IPS-15b (cell line): Measurements from ENCODE around the gene CHIT1.

Source experiments
- H3K27me3 ChIP-seq: one replicate; pipeline ENCODE4 v1.6.1; 2013; ENCODE audit warnings: low read length; ENCODE audit not compliant: control insufficient read depth, insufficient read depth
- H3K36me3 ChIP-seq: one replicate; pipeline ENCODE4 v1.6.1; 2013; ENCODE audit warnings: low read length; ENCODE audit not compliant: control insufficient read depth, insufficient read depth
- H3K4me1 ChIP-seq: one replicate; pipeline ENCODE4 v1.6.1; 2013; ENCODE audit warnings: mild to moderate bottlenecking, low read length; ENCODE audit not compliant: control insufficient read depth, insufficient read depth
- H3K4me3 ChIP-seq: one replicate; pipeline ENCODE4 v1.5.1; 2013; ENCODE audit warnings: low read depth, low read length
- H3K9ac ChIP-seq: one replicate; pipeline ENCODE4 v1.6.1; 2013; ENCODE audit warnings: low read depth, mild to moderate bottlenecking, low read length
- H3K9me3 ChIP-seq: one replicate; pipeline ENCODE4 v1.6.1; 2013; ENCODE audit warnings: mild to moderate bottlenecking, low read length; ENCODE audit not compliant: control insufficient read depth, insufficient read depth

Gene CHIT1

DNA sequence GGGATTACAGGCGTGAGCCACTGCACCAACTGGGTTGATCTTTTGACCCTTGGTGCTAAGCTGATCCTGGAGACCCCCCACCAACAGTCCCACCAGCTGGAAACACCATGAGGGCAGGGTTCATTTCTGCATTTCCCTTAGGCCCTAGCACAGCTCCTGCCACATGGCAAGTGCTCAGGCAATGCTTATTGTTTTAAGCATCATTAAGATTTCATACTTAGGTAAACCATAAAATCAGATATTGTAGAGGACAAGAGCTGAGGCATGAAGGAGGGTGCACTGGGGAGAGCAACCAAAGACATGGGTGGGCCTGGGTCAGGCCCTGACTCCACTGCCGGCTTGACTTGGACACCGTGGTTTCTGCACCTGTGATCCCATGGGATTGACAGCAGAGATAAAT lies 17.7 kb downstream of the CHIT1 start:
- peaks cover 5% of the 10 kb centered on the region for H3K4me1 ChIP-seq
- peaks cover 1% of the 10 kb centered on the region for H3K27me3 ChIP-seq
- H3K4me3 ChIP-seq, result no peak overlapping the region
- H3K36me3 ChIP-seq, result no peaks in the 10 kb centered on the region
- no peak overlapping the region for H3K9ac ChIP-seq
- no peaks in the 10 kb centered on the region for H3K9me3 ChIP-seq

DNA sequence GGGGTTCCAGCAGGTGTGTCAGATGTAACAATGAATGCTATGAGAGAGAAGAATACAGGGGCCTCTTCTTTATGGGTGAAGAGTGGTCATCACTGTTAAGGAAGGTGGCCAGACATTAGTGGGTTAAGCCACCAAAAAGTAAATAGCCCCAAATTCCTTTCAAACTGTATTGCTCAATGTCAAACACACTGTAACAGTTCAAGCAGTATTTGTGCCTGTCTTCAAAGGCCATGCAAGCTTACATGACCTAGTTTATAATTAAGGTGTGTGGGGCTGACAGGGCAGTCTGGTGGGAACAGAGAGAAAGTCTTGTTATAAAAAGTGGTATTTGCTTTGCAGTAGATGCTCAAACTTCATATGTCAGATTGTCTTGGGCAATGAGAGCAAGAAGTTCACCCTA lies 18.5 kb downstream of the CHIT1 start:
- no peaks in the 10 kb centered on the region for H3K27me3 ChIP-seq
- no peak overlapping the region for H3K9ac ChIP-seq
- H3K4me1 ChIP-seq, result no peaks in the 10 kb centered on the region
- no peak overlapping the region for H3K4me3 ChIP-seq
- H3K36me3 ChIP-seq, result no peaks in the 10 kb centered on the region
- H3K9me3 ChIP-seq, result no peaks in the 10 kb centered on the region

DNA sequence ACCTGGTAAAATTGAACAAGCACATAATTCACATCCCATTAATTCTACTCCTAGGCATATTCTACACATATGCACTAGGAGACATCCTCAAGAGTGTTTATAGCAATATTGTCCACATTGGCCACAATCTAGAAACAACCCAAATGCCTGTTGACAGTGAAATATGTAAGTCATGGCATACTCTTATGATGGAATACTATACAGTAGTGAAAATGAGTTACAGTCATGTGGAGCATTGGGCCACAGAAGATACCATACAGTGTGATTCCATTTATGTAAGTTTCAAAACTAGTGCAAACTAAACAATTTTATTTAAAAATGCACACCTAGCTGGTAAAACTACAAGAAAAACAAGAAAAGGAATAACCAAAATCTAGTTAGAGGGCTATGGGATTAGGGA lies 19.1 kb downstream of the CHIT1 start:
- no peaks in the 10 kb centered on the region for H3K4me1 ChIP-seq
- no peak overlapping the region for H3K4me3 ChIP-seq
- no peaks in the 10 kb centered on the region for H3K9me3 ChIP-seq
- no peaks in the 10 kb centered on the region for H3K36me3 ChIP-seq
- no peak overlapping the region for H3K9ac ChIP-seq
- H3K27me3 ChIP-seq, result no peaks in the 10 kb centered on the region

DNA sequence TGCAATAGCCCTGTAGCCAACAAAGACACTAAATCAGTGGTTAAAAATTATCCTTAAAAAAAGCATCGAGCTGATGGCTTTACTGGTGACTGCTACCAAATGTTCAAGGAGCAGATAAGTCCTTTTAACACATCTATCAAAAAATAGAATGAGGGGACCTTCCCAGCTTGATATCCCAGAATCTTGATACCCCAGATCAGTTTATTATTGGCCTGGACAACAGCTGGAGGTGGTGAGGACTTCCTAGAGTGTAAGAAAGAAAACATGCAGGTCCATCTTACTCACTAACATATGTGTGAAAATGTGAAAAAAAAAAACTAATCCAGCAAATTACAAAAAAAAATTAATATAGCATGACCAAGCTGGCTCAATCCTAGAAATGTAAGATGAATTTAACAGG lies 21.3 kb downstream of the CHIT1 start:
- H3K36me3 ChIP-seq, result no peaks in the 10 kb centered on the region
- H3K9ac ChIP-seq, result no peak overlapping the region
- H3K27me3 ChIP-seq, result no peaks in the 10 kb centered on the region
- H3K4me3 ChIP-seq, result no peak overlapping the region
- no peaks in the 10 kb centered on the region for H3K4me1 ChIP-seq
- no peaks in the 10 kb centered on the region for H3K9me3 ChIP-seq

DNA sequence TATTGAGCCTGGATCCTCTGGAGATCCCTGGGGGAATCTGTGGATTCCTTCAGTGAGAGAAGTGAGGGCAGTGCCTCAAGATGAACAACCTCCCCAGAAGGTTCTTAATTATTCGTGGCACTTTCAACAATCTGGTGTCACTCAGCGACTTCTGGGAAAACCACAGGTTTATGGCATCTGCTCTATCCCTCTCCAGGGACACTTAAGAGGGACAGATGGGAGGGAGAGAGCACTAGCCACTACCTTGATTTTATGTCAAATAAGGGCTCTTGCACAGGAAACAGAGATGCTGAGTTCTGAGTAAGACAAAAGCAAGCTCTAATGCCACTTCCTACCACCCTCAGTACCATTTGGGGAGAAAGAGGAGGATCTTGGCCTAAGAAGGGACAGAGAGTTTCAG lies 21.7 kb downstream of the CHIT1 start:
- Histone ChIP-seq H3K9me3 (no peaks in the 10 kb centered on the region), H3K4me3 (no peak overlapping the region), H3K27me3 (no peaks in the 10 kb centered on the region), H3K9ac (no peak overlapping the region), H3K4me1 (no peaks in the 10 kb centered on the region), H3K36me3 (no peaks in the 10 kb centered on the region)

DNA sequence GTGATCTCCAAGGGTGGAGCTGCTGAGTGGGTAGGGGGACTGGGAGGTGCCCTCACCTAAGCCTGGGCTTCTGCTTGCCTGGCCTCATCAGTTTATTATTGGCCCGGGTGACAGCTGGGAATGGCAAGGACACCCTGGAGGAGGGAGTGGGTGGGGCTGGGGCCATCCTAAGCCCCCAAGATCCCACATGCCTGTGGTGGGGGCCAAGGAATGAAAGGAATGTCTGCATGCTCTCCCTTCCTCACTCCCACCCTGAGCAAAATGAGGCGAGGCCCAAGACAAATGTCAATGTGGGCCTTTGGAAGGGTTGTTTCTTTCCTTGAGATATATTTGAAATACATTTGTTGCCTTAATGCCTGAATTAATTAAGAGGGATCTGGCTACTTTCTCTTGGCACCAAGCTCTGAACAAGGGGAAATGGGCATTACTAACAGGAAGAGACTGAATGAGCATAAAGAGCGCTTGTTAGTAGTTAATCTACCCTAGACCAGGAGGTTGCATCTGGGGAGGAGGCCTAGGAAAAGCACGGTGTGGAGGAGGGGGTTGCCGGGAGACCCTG lies 23.3 kb downstream of the CHIT1 start:
- H3K4me3 ChIP-seq, result no peak overlapping the region
- no peaks in the 10 kb centered on the region for H3K27me3 ChIP-seq
- H3K9ac ChIP-seq, result no peak overlapping the region
- H3K36me3 ChIP-seq, result no peaks in the 10 kb centered on the region
- H3K9me3 ChIP-seq, result no peaks in the 10 kb centered on the region
- no peaks in the 10 kb centered on the region for H3K4me1 ChIP-seq

DNA sequence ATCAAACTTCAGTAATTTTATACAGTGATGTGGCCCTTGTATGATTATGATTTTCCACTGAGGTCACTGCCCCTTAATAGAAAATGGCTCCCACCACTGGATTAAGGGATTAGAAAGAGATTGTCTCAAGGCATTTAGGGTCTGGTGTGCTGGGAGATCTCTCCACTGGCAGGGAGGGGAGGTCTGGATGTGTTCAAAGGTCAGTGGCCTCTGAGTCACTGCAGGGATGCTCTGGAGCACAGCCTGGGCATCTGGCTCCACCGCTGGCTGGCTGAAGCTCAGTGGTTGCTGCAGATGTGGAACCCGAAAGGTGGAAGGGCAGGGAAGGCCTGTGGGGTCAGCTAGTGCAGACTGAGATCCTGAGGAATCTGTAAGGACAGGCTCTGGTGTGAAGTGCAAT lies 24.7 kb downstream of the CHIT1 start:
- Histone ChIP-seq H3K4me1 (no peaks in the 10 kb centered on the region), H3K27me3 (peaks cover 5% of the 10 kb centered on the region), H3K36me3 (no peaks in the 10 kb centered on the region), H3K9me3 (no peaks in the 10 kb centered on the region), H3K9ac (no peak overlapping the region), H3K4me3 (no peak overlapping the region)

DNA sequence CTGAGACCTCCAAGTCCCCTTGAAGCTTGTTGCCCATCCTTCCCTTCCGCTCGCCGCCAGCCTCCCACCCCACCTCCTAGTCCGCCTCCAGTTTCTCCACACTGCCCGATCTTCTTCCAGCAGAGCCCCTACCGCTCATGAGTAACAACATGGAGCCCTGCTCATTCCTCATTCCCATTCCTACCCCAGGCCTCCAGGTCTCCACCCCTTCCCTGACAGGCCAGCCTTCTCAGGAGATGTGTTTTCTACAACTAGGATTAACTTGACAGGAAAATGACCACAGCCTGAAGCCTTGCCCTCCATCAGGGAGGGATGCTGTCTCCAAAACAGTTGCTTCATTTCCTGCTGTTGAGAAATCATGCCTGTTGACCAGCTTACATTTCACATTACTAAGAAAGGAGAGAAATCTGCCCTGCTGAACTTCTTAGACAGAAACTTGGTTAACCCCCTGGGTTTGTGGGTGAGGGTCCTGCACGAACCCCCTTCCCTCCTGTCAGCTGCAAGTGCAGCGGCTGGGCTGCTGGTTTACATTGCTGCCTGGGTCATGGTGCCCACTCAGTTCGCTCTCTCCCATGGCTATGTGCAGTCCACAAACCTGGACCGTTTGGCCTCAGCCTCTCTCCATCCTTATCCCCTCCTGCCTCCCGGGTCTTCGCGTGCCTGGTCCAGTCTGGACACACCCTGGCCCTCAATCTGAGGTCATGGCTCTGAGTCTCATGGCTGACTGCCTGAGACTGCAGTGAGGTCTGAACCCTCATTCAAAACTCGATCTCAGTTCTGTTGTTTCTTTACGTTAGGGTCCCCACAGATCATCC lies 26.8 kb downstream of the CHIT1 start:
- Histone ChIP-seq H3K36me3 (no peaks in the 10 kb centered on the region), H3K4me3 (no peak overlapping the region), H3K27me3 (peaks cover 5% of the 10 kb centered on the region), H3K9me3 (no peaks in the 10 kb centered on the region), H3K4me1 (no peaks in the 10 kb centered on the region), H3K9ac (no peak overlapping the region)

DNA sequence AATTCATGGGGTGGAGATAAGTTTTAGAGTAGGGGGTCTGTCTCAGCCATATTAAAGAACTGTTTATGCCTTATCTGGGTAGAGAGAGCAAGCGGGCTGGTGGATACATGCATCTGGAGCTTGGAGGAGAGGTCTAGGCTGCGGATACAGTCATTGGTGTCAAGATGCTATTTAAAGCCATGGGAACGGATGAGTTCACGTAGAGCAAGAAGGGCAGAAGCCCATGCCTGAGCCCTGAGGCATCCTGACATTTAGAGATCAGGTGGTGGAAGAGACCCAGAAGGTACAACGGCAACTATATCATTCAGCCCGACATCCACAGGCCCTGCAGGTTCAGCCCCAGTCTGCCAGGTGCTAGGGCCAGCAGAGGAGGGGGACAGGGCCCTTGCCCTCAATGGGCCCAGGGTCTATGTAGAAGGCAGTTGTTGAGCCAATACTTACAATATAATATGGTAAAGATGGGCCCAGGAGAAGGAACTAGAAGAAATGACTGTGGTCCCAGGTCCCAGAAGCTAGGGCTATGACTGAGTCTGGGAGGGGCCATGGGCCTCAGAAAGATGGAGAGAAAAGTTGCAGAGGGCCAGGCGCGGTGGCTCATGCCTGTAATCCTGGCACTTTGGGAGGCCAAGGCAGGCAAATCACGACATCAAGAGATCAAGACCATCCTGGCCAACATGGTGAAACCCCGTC lies 27.8 kb downstream of the CHIT1 start:
- Histone ChIP-seq H3K27me3 (peaks cover 5% of the 10 kb centered on the region), H3K4me1 (no peaks in the 10 kb centered on the region), H3K36me3 (no peaks in the 10 kb centered on the region), H3K9me3 (no peaks in the 10 kb centered on the region), H3K4me3 (no peak overlapping the region), H3K9ac (no peak overlapping the region)

DNA sequence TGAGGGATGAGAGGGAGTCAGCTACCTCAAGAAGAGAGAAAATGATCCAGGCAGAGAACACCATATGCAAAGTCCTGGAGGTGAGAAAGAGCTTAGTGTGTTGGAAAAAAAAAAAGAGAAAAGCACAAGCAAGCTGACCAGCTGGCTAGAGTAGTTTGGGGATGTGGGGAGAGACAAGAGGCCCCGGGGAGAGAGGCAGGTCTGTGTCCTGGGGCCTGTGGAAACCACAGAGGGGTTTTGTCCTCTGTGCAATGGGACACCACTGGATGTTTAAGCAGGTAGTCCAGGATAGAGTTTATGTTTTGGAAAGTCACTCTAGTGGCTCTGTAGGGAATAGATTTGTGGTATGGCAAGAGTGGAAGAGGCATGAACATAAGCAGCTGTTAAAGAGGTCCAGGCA lies 28.6 kb downstream of the CHIT1 start:
- H3K4me1 ChIP-seq, result no peaks in the 10 kb centered on the region
- no peaks in the 10 kb centered on the region for H3K36me3 ChIP-seq
- H3K27me3 ChIP-seq, result peaks cover 5% of the 10 kb centered on the region
- no peaks in the 10 kb centered on the region for H3K9me3 ChIP-seq
- no peak overlapping the region for H3K9ac ChIP-seq
- no peak overlapping the region for H3K4me3 ChIP-seq

DNA sequence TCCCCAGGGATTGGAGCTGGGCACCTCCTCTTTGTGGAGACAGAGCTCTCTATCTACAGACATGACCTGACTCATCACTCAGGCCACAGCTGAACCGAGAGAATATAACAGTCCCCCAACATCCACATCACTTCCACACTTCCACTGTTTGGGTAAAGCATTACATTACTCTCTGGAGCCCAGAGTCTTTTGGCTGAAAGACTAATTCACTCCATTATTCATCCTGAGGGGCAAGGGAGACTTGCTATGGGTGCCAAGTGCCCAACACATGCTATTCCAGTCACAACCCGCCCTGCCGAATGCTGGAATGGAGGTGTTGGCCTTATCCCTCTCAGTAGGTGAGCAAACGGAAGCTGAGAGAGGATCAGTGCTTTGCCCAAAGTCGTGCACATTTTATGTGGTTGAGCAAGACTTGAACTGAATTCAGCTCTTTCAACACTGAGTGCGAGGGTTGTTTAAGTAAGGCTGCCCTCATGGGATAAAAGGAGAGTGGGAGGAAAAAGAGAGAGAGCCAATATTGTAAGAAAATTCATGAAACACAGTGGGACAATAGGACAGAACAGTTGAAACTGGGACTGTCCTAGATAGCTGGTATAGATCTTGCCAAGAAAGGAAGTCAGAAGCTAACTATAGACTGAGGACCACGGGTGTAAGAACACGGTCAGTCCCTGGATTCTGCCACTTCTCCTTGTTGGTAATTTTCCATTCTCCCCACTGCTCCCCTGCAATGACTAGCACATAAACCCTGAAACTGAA lies 29.5 kb downstream of the CHIT1 start:
- no peaks in the 10 kb centered on the region for H3K4me1 ChIP-seq
- H3K9me3 ChIP-seq, result no peaks in the 10 kb centered on the region
- H3K27me3 ChIP-seq, result peaks cover 5% of the 10 kb centered on the region
- no peaks in the 10 kb centered on the region for H3K36me3 ChIP-seq
- H3K9ac ChIP-seq, result no peak overlapping the region
- no peak overlapping the region for H3K4me3 ChIP-seq
